Measurements from ENCODE around the gene APBB1IP. TPM values are rescaled to one million over a fixed set of nuclear protein-coding genes. Genes with fewer than 3 reads are reported as not detected.
A peak's percentile ranks its signal among the peaks of the same experiment; 100 is the strongest.
"Not testable (repeated sequence)": the region's sequence is repeated elsewhere in the genome, so short reads cannot be mapped to it uniquely, and the experiment has no call there.

APBB1IP gene
- total RNA-seq, 2 donors from 2014 or later = 46.5 to 50.4 TPM

GRCh38 chr10:26606389-26606877 lies 168.3 kb downstream of the APBB1IP start:
- not testable (repeated sequence) for H3K4me1 Mint-ChIP-seq; H3K9me3 Mint-ChIP-seq; H3K27ac Mint-ChIP-seq; H3K4me3 Mint-ChIP-seq; H3K36me3 Mint-ChIP-seq (ENCODE audit: low read depth)
- peaks cover 10% of the 10 kb centered on the region for H3K27me3 Mint-ChIP-seq
- peak; percentile 74 for ATAC-seq (replicated peaks)

DNA sequence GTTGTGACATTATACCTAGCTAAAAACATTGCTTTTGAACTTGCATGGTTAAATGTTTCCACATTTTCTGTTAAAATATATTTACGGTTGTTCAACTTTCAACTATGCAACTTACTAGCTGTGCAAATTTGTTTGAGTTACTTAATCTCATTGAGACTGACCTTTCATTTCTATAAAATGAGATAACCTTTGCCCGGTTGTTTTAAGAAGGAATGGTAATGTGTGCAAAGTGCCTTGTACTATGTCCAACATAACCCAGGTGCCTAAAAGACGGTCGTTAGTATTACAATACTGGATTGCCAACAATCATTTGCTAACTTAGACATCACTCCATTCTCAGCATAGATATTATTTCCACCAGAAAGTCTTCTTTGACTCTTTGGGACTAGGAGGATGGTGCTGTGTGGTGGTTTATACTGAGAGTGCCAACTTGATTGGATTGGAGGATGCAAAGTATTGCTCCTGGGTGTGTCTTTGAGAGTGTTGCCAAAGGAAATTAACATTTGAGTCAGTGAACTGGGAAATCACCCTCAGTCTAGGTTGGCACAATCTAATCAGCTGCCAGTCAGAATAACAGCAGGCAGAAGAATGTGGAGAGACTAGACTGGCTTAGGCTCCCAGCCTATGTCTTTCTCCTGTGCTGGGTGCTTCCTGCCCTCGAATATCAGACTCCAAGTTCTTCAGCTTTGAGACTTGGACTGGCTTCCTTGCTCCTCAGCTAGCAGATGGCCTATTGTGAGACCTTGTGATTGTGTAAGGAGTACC lies 174.2 kb downstream of the APBB1IP start:
- H3K4me3 Mint-ChIP-seq = no peak overlapping the region
- H3K4me1 Mint-ChIP-seq = no peaks in the 10 kb centered on the region
- H3K36me3 Mint-ChIP-seq (ENCODE audit: low read depth) = no peaks in the 10 kb centered on the region
- H3K27ac Mint-ChIP-seq = no peak overlapping the region
- H3K27me3 Mint-ChIP-seq = peaks cover 19% of the 10 kb centered on the region
- no peak for ATAC-seq (replicated peaks)
- no peaks in the 10 kb centered on the region for H3K9me3 Mint-ChIP-seq

Other genes starting within 250 kb of the APBB1IP start
- not detected for gene GAD2, start 221.6 kb upstream of the APBB1IP start, total RNA-seq

Data from activated T-helper 17 cell treated with anti-CD3 and anti-CD28 coated beads, Interleukin-2, amount 50 U/mL, for 72 hours (primary cell).